ENCODE measurements around the gene CITED1.

CITED1 gene

GRCh38 chrX:72305286-72306084 is at the start of gene CITED1:
TSS of gene CITED1 (minus strand) at chrX:72305914. CDS start at chrX:72302869, 3,045 bp downstream.
- DNase-seq (ENCODE audit: low read depth, low spot score): no peak
- TF ChIP-seq CTCF (IDR thresholded peaks at IDR 0.05; ENCODE audit: insufficient read depth, low read length, missing control alignments): no peak
- peak within 1 kb of the TSS; percentile 57 for H3K4me3 ChIP-seq (ENCODE audit: low read depth, low read length)
- POLR2A ChIA-PET: no interaction called here
- CTCF ChIA-PET: interaction anchor here (1.2 kb wide), 1 partner anchor 234 kb away, joined by 4 read pairs; no protein-coding TSS in a partner anchor

GRCh38 chrX:72352786-72353185 is 47.1 kb upstream of the CITED1 start:
- DNase-seq (ENCODE audit: low read depth, low spot score): no peak
- H3K4me3 ChIP-seq (ENCODE audit: low read depth, low read length): no peak overlapping the region
- no peak for TF ChIP-seq CTCF (IDR thresholded peaks at IDR 0.05; ENCODE audit: insufficient read depth, low read length, missing control alignments)
- ChIA-PET POLR2A (no interaction called here), CTCF (no interaction called here)

- peak; percentile 14 for DNase-seq (ENCODE audit: low read depth, low spot score)
- H3K4me3 ChIP-seq (ENCODE audit: low read depth, low read length): no peak overlapping the region
- TF ChIP-seq CTCF (IDR thresholded peaks at IDR 0.05; ENCODE audit: insufficient read depth, low read length, missing control alignments): no peak
- POLR2A ChIA-PET: no interaction called here
- CTCF ChIA-PET: no interaction called here
These were observed 46.1 kb upstream of the CITED1 start for GRCh38 chrX:72351606-72352334.

GRCh38 chrX:72349190-72349589 is 43.5 kb upstream of the CITED1 start:
- CTCF ChIA-PET: no interaction called here
- POLR2A ChIA-PET: no interaction called here
- TF ChIP-seq CTCF (IDR thresholded peaks at IDR 0.05; ENCODE audit: insufficient read depth, low read length, missing control alignments): no peak
- no peak for DNase-seq (ENCODE audit: low read depth, low spot score)
- no peak overlapping the region for H3K4me3 ChIP-seq (ENCODE audit: low read depth, low read length)

- no peak for DNase-seq (ENCODE audit: low read depth, low spot score)
- H3K4me3 ChIP-seq (ENCODE audit: low read depth, low read length): no peak overlapping the region
- POLR2A ChIA-PET: interaction anchor here (0.6 kb wide), 1 partner anchor 21 kb away, joined by 3 read pairs; no protein-coding TSS in a partner anchor
- CTCF ChIA-PET: no interaction called here
- TF ChIP-seq CTCF (IDR thresholded peaks at IDR 0.05; ENCODE audit: insufficient read depth, low read length, missing control alignments): no peak
These were observed 42.7 kb upstream of the CITED1 start for GRCh38 chrX:72348247-72348979.

- TF ChIP-seq CTCF (IDR thresholded peaks at IDR 0.05; ENCODE audit: insufficient read depth, low read length, missing control alignments): no peak
- ChIA-PET POLR2A (no interaction called here), CTCF (no interaction called here)
- no peak for DNase-seq (ENCODE audit: low read depth, low spot score)
- H3K4me3 ChIP-seq (ENCODE audit: low read depth, low read length): no peak overlapping the region
These were observed 41.7 kb upstream of the CITED1 start for GRCh38 chrX:72347366-72347765.

Measured in AG04449 (cell line).